ENCODE measurements around the gene CCDC68.

Gene CCDC68

DNA sequence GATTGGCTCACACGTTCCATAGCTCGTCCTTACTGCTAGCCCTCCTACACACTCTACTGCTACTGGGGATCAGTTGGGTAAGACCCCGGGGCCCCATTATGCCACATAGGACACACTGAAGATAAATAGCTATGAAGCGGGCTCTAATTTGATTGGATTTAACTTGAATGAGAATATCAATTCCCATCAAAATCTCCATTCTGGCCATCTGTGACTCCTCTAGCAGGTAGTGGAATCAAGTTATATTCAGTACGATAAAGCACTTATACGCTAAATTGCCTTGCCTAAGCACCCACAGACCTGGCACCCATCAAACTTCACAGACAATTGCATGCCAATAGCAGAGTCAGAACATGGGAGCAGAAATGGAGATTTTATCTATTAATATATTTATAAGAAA is 39.8 kb downstream of the CCDC68 start:
- H3K27me3 ChIP-seq (ENCODE audit: insufficient read depth, poor library complexity, severe bottlenecking), result no peaks in the 10 kb centered on the region
- DNase-seq (ENCODE audit: low read depth in 1 of 2, low spot score in 1 of 2), result no peak
- H3K27ac ChIP-seq (replicated peaks), result no peak overlapping the region
- no peak for TF ChIP-seq SPI1 (IDR thresholded peaks at IDR 0.05; ENCODE audit: borderline replicate concordance, low read depth)
- TF ChIP-seq, protein P1, sequence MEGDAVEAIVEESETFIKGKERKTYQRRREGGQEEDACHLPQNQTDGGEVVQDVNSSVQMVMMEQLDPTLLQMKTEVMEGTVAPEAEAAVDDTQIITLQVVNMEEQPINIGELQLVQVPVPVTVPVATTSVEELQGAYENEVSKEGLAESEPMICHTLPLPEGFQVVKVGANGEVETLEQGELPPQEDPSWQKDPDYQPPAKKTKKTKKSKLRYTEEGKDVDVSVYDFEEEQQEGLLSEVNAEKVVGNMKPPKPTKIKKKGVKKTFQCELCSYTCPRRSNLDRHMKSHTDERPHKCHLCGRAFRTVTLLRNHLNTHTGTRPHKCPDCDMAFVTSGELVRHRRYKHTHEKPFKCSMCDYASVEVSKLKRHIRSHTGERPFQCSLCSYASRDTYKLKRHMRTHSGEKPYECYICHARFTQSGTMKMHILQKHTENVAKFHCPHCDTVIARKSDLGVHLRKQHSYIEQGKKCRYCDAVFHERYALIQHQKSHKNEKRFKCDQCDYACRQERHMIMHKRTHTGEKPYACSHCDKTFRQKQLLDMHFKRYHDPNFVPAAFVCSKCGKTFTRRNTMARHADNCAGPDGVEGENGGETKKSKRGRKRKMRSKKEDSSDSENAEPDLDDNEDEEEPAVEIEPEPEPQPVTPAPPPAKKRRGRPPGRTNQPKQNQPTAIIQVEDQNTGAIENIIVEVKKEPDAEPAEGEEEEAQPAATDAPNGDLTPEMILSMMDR (IDR thresholded peaks at IDR 0.05; ENCODE audit: insufficient read depth, low read length), result no peak
- TF ChIP-seq, protein P2, sequence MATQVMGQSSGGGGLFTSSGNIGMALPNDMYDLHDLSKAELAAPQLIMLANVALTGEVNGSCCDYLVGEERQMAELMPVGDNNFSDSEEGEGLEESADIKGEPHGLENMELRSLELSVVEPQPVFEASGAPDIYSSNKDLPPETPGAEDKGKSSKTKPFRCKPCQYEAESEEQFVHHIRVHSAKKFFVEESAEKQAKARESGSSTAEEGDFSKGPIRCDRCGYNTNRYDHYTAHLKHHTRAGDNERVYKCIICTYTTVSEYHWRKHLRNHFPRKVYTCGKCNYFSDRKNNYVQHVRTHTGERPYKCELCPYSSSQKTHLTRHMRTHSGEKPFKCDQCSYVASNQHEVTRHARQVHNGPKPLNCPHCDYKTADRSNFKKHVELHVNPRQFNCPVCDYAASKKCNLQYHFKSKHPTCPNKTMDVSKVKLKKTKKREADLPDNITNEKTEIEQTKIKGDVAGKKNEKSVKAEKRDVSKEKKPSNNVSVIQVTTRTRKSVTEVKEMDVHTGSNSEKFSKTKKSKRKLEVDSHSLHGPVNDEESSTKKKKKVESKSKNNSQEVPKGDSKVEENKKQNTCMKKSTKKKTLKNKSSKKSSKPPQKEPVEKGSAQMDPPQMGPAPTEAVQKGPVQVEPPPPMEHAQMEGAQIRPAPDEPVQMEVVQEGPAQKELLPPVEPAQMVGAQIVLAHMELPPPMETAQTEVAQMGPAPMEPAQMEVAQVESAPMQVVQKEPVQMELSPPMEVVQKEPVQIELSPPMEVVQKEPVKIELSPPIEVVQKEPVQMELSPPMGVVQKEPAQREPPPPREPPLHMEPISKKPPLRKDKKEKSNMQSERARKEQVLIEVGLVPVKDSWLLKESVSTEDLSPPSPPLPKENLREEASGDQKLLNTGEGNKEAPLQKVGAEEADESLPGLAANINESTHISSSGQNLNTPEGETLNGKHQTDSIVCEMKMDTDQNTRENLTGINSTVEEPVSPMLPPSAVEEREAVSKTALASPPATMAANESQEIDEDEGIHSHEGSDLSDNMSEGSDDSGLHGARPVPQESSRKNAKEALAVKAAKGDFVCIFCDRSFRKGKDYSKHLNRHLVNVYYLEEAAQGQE (IDR thresholded peaks at IDR 0.05; ENCODE audit: insufficient replicate concordance, low read depth), result no peak
- no peak for TF ChIP-seq POLR2AphosphoS5 (IDR thresholded peaks at IDR 0.05; ENCODE audit: low read depth)
- no peak for TF ChIP-seq GABPA (IDR thresholded peaks at IDR 0.05; ENCODE audit: low read depth)
- no peak overlapping the region for H3K4me3 ChIP-seq (replicated peaks; ENCODE audit: insufficient read depth, low read length)

DNA sequence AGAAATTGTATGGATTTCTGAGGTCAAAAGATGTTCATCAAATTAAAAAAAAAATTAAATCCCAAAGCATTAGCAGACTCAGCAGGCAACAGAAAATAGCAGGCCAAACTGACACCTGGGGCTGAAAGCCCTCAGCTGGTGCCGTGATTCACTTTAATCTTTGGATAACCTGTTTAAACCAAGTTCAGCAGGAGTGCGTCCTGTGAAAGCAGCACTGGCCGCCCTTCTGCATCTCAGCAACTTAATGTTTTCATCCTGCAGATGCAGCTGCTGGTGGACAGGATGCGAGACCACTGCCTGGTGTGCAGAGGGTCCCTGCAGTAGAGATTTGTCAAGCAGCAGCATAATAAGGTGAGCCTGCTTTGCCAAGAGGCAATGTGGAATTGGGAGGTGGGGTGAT is 41.2 kb downstream of the CCDC68 start:
- Histone ChIP-seq H3K4me3 (replicated peaks; ENCODE audit: insufficient read depth, low read length) (no peak overlapping the region), H3K27ac (replicated peaks) (no peak overlapping the region), H3K27me3 (ENCODE audit: insufficient read depth, poor library complexity, severe bottlenecking) (no peaks in the 10 kb centered on the region)
- DNase-seq (ENCODE audit: low read depth in 1 of 2, low spot score in 1 of 2), result no peak
- TF ChIP-seq, protein P2 (IDR thresholded peaks at IDR 0.05; ENCODE audit: insufficient replicate concordance, low read depth), result no peak
- TF ChIP-seq GABPA (IDR thresholded peaks at IDR 0.05; ENCODE audit: low read depth) (no peak), POLR2AphosphoS5 (IDR thresholded peaks at IDR 0.05; ENCODE audit: low read depth) (no peak), SPI1 (IDR thresholded peaks at IDR 0.05; ENCODE audit: borderline replicate concordance, low read depth) (no peak)
- TF ChIP-seq, protein P1 (IDR thresholded peaks at IDR 0.05; ENCODE audit: insufficient read depth, low read length), result no peak

DNA sequence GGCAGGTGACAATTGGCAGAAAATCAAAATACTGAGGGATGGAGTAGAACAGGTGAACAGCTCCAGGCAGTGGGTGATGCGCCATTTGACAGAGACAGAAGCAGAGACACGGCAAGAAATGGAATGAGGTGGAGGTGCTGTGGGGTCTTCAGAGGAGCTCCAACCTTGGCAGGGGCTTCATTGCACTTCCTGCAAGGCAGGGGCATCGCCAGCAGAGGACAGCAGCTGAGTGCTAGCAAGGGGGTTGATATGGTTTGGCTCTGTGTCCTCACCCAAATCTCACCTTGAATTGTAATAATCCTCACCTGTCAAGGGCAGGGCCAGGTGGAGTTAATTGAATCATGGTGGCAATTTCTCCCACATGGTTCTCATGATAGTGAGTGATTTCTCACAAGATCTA is 42.8 kb downstream of the CCDC68 start:
- Histone ChIP-seq H3K27ac (replicated peaks) (no peak overlapping the region), H3K27me3 (ENCODE audit: insufficient read depth, poor library complexity, severe bottlenecking) (no peaks in the 10 kb centered on the region), H3K4me3 (replicated peaks; ENCODE audit: insufficient read depth, low read length) (no peak overlapping the region)
- DNase-seq (ENCODE audit: low read depth in 1 of 2, low spot score in 1 of 2), result no peak
- TF ChIP-seq POLR2AphosphoS5 (IDR thresholded peaks at IDR 0.05; ENCODE audit: low read depth) (no peak), GABPA (IDR thresholded peaks at IDR 0.05; ENCODE audit: low read depth) (no peak), SPI1 (IDR thresholded peaks at IDR 0.05; ENCODE audit: borderline replicate concordance, low read depth) (no peak)
- TF ChIP-seq, protein P1 (IDR thresholded peaks at IDR 0.05; ENCODE audit: insufficient read depth, low read length), result no peak

DNA sequence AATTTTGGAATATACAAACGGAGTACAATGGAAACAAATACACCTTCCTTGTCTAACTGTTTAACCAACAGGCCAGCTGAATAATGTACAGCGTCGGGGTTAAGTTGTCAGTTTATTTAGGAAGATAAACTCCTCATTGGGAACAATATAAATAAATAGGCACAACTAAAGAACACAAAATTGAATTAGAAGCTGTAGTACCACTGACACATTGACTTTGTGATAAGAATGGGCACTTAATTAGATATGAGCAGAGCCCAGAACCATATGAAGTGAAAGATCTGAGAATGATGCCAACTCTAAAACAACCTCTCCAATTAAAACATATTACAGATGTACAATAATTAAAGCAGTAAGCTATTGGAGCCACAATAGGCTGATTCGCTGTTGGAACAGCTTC is 44.4 kb downstream of the CCDC68 start:
- DNase-seq (ENCODE audit: low read depth in 1 of 2, low spot score in 1 of 2), result no peak
- Histone ChIP-seq H3K4me3 (replicated peaks; ENCODE audit: insufficient read depth, low read length) (no peak overlapping the region), H3K27me3 (ENCODE audit: insufficient read depth, poor library complexity, severe bottlenecking) (no peaks in the 10 kb centered on the region), H3K27ac (replicated peaks) (no peak overlapping the region)
- TF ChIP-seq SPI1 (IDR thresholded peaks at IDR 0.05; ENCODE audit: borderline replicate concordance, low read depth), result no peak
- no peak for TF ChIP-seq GABPA (IDR thresholded peaks at IDR 0.05; ENCODE audit: low read depth)
- TF ChIP-seq, protein P1 (IDR thresholded peaks at IDR 0.05; ENCODE audit: insufficient read depth, low read length), result no peak
- TF ChIP-seq, protein P2 (IDR thresholded peaks at IDR 0.05; ENCODE audit: insufficient replicate concordance, low read depth), result no peak
- no peak for TF ChIP-seq POLR2AphosphoS5 (IDR thresholded peaks at IDR 0.05; ENCODE audit: low read depth)

Measured in HL-60 (cell line).